ENCODE results near the gene EEPD1.

Gene EEPD1

GRCh38 chr7:36192053-36192824 is 39.2 kb downstream of the EEPD1 start:
- no peak for DNase-seq

GRCh38 chr7:36192877-36193276 is 39.8 kb downstream of the EEPD1 start:
- DNase-seq = no peak

- no peak for DNase-seq
Observed at GRCh38 chr7:36198854-36199266, 45.8 kb downstream of the EEPD1 start.

- no peak for DNase-seq
Observed at GRCh38 chr7:36199329-36199728, 46.3 kb downstream of the EEPD1 start.

GRCh38 chr7:36201122-36201723 is 48.2 kb downstream of the EEPD1 start:
- DNase-seq = no peak

GRCh38 chr7:36202398-36202797 is 49.3 kb downstream of the EEPD1 start:
- DNase-seq = no peak

GRCh38 chr7:36203071-36203790 is 50.2 kb downstream of the EEPD1 start:
- DNase-seq = no peak

- DNase-seq = no peak
Observed at GRCh38 chr7:36204044-36204663, 51.1 kb downstream of the EEPD1 start.

GRCh38 chr7:36204929-36205635 is 52.0 kb downstream of the EEPD1 start:
- no peak for DNase-seq

- DNase-seq = no peak
Observed at GRCh38 chr7:36205803-36206202, 52.7 kb downstream of the EEPD1 start.

GRCh38 chr7:36207451-36208291 is 54.6 kb downstream of the EEPD1 start:
- no peak for DNase-seq

- DNase-seq = no peak
Observed at GRCh38 chr7:36208426-36208825, 55.4 kb downstream of the EEPD1 start.

GRCh38 chr7:36208997-36209813 is 56.2 kb downstream of the EEPD1 start:
- DNase-seq = no peak

GRCh38 chr7:36209814-36210183 is 56.7 kb downstream of the EEPD1 start:
- no peak for DNase-seq

GRCh38 chr7:36210291-36210922 is 57.4 kb downstream of the EEPD1 start:
- DNase-seq = no peak

- DNase-seq = no peak
Observed at GRCh38 chr7:36214608-36215456, 61.8 kb downstream of the EEPD1 start.

GRCh38 chr7:36215457-36215765 is 62.4 kb downstream of the EEPD1 start:
- no peak for DNase-seq

GRCh38 chr7:36216063-36216684 is 63.1 kb downstream of the EEPD1 start:
- no peak for DNase-seq

Measured in NCI-H1092 treated with DMSO at 0.1 percent for 48 hours (cell line).